Gastrocnemius medialis (tissue), 4 donors: Measurements from ENCODE around the gene PPP1R12A.

Experiments used
- POLR2A ChIP-seq, 2 donors: fragments of 450-650 bp; IDR thresholded peaks; one replicate each; pipeline ENCODE4 v1.6.1; 2017; ENCODE audit warnings: antibody characterized with exemption in 2 of 2, mild to moderate bottlenecking in 2 of 2, moderate library complexity in 2 of 2
- TF ChIP-seq, protein P1 (sequence below), 5 experiments: fragments of 450-650 bp in 3 of 5; fragments of 200-600 bp in 2 of 5; sonication (generic) in 2 of 5; IDR thresholded peaks in 4 of 5; conservative IDR thresholded peaks in 1 of 5; 1 replicate in 4 of 5; 2 replicates in 1 of 5; pipeline ENCODE4 v1.5.1; 2016 to 2019; ENCODE audit warnings: antibody characterized with exemption in 5 of 5, mild to moderate bottlenecking in 3 of 5, moderate library complexity in 3 of 5

- TF ChIP-seq, protein P1, sequence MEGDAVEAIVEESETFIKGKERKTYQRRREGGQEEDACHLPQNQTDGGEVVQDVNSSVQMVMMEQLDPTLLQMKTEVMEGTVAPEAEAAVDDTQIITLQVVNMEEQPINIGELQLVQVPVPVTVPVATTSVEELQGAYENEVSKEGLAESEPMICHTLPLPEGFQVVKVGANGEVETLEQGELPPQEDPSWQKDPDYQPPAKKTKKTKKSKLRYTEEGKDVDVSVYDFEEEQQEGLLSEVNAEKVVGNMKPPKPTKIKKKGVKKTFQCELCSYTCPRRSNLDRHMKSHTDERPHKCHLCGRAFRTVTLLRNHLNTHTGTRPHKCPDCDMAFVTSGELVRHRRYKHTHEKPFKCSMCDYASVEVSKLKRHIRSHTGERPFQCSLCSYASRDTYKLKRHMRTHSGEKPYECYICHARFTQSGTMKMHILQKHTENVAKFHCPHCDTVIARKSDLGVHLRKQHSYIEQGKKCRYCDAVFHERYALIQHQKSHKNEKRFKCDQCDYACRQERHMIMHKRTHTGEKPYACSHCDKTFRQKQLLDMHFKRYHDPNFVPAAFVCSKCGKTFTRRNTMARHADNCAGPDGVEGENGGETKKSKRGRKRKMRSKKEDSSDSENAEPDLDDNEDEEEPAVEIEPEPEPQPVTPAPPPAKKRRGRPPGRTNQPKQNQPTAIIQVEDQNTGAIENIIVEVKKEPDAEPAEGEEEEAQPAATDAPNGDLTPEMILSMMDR (IDR thresholded peaks at IDR 0.05 in 4 of 5, conservative IDR thresholded peaks at IDR 0.05 in 1 of 5): no peak
- no peak for TF ChIP-seq POLR2A (IDR thresholded peaks at IDR 0.05)
These were observed 24.6 kb upstream of the PPP1R12A start for GRCh38 chr12:79959484-79959883.
